ENCODE measurements around the gene FOSL1.

Gene FOSL1

DNA sequence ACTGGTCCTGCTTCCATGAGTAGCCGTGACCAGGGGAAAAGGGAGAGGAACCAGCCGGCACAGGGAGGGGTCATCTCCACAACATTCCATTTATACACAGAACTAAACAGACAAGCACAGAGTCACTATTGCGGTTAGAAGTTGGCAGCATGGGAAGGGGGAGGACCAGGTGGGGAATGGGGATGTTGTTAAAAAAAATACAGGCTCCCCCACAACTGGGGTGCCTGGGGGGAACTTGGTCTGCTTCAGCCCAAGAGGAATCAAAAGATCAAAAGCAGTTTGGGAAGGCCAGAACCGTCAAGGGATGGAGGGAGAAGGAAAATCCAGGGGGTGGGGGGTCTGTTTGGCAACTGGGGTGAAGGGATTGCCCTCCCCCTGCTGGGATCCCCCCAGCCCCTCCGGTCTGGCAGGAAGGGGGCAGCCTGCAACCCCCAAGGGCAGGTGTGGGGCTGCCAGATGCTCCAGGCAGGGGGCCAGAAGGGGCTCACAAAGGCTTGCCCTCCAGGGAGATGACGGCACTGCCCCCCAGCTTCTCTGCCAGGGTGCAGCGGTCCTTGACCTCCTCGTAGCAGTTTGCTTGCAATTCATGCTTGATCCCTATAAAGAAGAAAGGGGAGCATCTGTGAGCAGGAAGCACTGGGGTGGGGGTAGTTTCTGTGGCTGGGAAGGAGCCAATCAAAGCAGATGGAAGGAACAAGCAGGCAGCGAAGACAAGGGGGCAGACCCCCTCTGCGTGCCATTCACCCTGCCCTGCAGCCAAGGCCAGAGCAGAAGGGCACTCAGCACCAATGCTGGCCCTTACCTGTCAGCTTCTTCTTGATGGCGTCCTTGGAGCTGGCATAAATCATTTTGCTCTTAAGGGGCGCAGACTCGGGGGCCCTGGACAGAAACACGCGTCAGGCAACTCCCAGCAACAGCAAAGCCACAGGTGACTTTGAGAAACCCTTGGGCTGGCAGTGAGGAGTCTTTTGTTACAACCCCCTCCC lies 45.0 kb downstream of the FOSL1 start:
- TF ChIP-seq CTCF (conservative IDR thresholded peaks at IDR 0.05): no peak
- H3K27ac ChIP-seq: no peak overlapping the region

DNA sequence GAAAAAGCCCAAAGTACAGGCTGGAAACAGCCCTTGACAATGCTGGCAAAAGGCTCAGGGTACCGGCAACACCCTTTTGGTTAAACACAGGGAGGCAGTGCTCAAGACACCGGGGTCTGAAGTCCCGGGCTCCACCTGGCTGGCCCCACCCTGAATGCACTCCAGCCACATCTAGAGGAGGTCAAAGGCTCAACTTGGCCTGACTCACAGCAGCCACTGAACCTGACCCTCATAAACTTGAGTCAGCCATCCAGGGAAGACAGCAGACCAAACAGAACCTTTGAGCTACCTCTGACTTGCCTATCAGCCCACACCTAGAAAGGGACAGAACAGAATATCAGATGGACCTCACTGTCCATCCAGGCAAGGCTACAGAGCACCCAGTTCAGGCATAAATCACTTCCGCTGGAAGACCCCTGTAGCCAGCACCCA lies 46.0 kb downstream of the FOSL1 start:
- TF ChIP-seq CTCF (conservative IDR thresholded peaks at IDR 0.05): no peak
- H3K27ac ChIP-seq: no peak overlapping the region

DNA sequence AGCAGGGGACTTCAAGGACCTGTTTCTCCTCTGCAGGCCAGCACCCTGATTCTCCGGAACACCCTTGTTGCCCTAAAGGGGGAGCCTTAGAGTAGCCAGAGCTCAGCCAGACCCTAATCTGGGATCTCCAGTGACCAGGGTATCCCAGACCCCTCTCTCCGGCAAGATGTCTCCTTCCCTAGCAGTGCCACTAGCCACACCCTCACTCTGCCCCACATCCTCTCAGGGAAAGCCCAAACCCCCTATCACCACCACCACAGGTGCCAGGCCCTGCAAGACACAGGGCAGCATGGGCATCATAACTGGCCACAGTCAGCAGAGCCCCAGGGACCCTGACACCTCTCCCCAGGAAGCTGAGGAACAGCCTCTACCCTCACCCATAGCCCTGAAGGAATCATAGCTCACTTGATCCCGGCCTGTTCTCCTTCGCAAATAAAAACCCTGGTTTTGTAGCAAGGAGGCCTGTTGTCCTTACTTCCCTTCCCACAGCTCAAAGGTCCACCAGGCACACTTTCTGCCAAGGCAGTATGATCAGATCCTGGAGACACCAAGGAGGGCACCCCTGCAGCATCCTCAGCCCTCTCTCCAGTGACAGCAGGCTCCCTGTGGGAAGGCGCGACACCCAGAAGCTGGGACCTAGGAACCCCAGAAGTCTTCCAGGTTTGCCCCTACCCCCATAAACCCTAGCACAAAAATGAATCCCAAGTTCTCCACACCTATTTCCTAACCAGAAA lies 46.8 kb downstream of the FOSL1 start:
- TF ChIP-seq CTCF (conservative IDR thresholded peaks at IDR 0.05): peak; percentile 12; the same call in 1 of the 2 replicates
- 0 out of 2 replicates have a peak overlapping the region, but pooled peaks have one; percentile 0 for H3K27ac ChIP-seq

DNA sequence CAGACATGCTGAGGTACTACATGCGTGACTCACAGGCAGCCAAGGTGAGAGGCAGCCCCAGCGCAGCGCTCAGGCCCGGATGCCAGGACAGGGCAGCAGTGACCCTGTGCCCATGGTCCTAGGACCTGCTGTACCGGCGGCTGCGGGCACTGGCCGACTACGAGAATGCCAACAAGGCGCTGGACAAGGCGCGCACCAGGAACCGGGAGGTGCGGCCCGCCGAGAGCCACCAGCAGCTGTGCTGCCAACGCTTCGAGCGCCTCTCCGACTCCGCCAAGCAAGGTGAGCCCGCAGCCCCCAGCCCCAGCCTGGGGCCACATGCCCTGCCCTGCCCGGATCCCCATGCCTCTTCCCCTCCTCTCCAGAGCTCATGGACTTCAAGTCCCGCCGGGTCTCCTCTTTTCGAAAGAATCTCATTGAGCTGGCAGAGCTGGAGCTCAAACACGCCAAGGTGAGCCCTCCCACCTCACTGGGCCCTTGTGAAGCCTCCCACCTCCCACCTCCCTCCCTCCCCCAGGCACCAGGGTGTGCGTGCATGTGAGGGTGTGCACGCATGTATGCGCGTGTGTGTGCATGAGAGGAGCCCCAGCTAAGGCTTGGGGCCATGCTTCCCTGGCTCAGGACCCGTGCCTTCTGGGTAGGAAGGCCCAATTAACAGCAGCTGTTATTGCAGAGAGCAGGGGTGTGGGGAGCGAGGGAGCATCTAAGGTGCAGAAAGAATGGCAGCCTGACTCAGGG lies 47.5 kb downstream of the FOSL1 start:
- no peak overlapping the region for H3K27ac ChIP-seq
- no peak for TF ChIP-seq CTCF (conservative IDR thresholded peaks at IDR 0.05)

DNA sequence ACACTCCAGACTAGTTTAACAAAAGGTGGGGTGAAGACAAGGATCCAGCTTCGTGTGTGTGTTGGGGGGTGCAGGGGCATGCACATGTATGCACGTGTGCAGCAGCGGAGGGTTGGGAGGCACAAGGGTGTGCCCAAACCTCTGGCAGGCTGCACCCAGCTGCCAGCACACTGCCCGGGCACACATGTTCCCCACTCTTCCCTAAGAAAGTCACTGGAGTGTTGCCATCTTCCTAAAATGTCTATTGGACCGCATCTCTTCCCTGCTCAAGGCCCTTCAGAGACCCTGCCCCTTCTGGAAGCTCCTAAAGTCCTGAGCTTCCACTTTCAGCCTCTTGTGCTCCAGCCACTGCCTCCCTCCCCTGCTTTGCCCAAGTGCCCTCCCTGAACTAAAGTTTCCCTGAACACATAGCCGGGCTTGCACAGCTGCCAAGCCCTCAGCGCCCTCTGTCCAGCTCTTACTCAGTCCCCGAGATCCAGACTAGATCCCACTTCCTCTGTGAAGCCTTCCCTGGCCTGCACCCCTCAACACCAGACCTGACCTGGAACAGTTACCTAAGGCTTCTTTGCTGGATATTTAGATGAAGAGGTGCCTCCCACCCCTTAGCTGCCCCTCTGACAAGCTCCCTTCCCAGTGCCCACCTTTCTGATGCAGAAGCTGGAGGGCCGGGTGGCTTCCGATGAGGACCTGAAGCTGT lies 48.2 kb downstream of the FOSL1 start:
- no peak overlapping the region for H3K27ac ChIP-seq
- TF ChIP-seq CTCF (conservative IDR thresholded peaks at IDR 0.05): no peak

GRCh38 chr11:65851083-65851579 lies 49.1 kb downstream of the FOSL1 start:
- H3K27ac ChIP-seq: no peak overlapping the region
- peak; percentile 58 for TF ChIP-seq CTCF (conservative IDR thresholded peaks at IDR 0.05)

All from VCaP (cell line).